ENCODE measurements around the gene SSH3. TPM values are rescaled to one million over a fixed set of nuclear protein-coding genes. Genes with fewer than 3 reads are reported as not detected.
A peak's percentile ranks its signal among the peaks of the same experiment; 100 is the strongest.

The SSH3 gene
- total RNA-seq, 1 donor from 2014 or later: 5.1 TPM

GRCh38 chr11:67312187-67313021 is 9.1 kb downstream of the SSH3 start:
- H3K4me3 Mint-ChIP-seq: no peak overlapping the region
- H3K4me1 Mint-ChIP-seq: peaks cover 11% of the 10 kb centered on the region
- no peaks in the 10 kb centered on the region for H3K9me3 Mint-ChIP-seq
- ChIA-PET POLR2A (interaction anchor here (1.4 kb wide), 1 partner anchor 23 kb away, joined by 3 read pairs; the partner anchor contains the start of gene ANKRD13D), CTCF (no interaction called here)
- TF ChIP-seq CTCF (IDR thresholded peaks at IDR 0.05): no peak
- H3K27me3 Mint-ChIP-seq: no peaks in the 10 kb centered on the region
- intact Hi-C loops (cut with micrococcal nuclease): no loop called here
- no peak for ATAC-seq (ENCODE audit: low read depth)
- peak overlapping the region; percentile 72 for H3K27ac Mint-ChIP-seq
- peaks cover under 1% of the 10 kb centered on the region for H3K36me3 Mint-ChIP-seq (ENCODE audit: low read depth)
- no peak for DNase-seq

DNA sequence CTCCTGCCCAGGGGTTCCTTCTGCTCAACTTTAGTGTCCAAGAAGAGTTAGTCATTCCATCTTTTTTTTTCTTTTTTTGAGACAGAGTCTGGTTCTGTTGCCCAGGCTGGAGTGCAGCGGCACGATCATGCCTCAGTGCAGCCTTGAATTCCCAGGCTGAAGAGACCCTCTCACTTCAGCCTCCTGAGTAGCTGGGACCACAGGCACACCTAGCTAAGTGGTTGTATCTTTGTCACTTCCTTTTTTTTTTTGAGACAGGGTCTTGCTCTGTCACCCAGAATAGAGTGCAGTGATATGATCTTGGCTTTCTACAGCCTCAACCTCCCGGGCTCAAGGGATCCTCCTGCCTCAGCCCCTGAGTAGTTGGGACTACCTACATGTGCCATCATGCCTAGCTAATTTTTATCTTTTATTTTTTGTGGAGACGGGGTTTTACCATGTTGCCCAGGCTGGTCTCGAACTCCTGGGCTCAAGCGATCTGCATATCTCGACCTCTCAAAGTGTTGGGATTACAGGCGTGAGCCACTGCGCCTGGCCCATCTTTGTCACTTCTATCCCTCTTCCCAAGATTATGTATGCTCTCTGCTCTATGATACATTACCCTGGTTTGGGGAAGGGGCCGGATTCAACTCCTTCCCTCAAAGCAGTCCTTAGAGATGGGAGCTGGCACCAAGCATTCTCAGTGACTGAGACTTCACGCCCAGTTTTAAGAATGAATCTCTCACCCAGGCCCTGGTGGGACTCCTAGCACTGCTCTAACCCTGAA is 10.0 kb downstream of the SSH3 start:
- H3K4me3 Mint-ChIP-seq: no peak overlapping the region
- intact Hi-C loops (cut with micrococcal nuclease): no loop called here
- ChIA-PET CTCF (interaction anchor here (1.0 to 3.1 kb wide), 3 partner anchors 47 to 69 kb away, joined by 3 to 21 read pairs (median 5); no protein-coding TSS in a partner anchor), POLR2A (interaction anchor here (1.4 to 5.1 kb wide), 2 partner anchors 24 to 47 kb away, joined by 3 to 85 read pairs; partner anchors contain the start of genes ANKRD13D and GRK2)
- H3K27ac Mint-ChIP-seq: no peak overlapping the region
- no peaks in the 10 kb centered on the region for H3K9me3 Mint-ChIP-seq
- ATAC-seq (ENCODE audit: low read depth) (no peak), DNase-seq (no peak)
- H3K36me3 Mint-ChIP-seq (ENCODE audit: low read depth): peaks cover 4% of the 10 kb centered on the region
- peaks cover 15% of the 10 kb centered on the region for H3K4me1 Mint-ChIP-seq
- no peak for TF ChIP-seq CTCF (IDR thresholded peaks at IDR 0.05)
- H3K27me3 Mint-ChIP-seq: no peaks in the 10 kb centered on the region

DNA sequence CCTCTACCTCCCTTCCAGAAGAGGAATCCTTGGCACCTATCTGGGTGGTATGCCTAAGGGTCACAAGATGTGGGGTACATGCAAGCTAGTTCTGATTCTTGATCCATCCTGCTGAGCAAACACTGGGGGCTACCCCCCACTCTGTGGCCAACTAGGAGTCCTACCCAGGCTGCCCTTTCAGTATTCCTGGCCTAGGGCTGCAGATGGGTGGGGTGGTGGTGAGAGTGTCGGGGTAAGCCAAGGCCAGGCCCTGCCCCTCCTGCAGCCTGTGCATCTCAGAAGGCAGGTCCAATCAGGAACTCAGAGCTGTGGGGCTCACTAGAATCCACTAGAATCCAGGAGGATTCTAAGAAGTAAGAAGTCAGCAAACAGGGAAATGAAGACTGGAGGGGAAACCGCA is 10.9 kb downstream of the SSH3 start:
- intact Hi-C loops (cut with micrococcal nuclease): no loop called here
- H3K9me3 Mint-ChIP-seq: no peaks in the 10 kb centered on the region
- H3K4me3 Mint-ChIP-seq: no peak overlapping the region
- no peaks in the 10 kb centered on the region for H3K27me3 Mint-ChIP-seq
- H3K36me3 Mint-ChIP-seq (ENCODE audit: low read depth): peaks cover 4% of the 10 kb centered on the region
- POLR2A ChIA-PET: interaction anchor here (0.6 to 5.1 kb wide), 4 partner anchors 25 to 56 kb away, joined by 3 to 85 read pairs (median 10); partner anchors contain the start of genes ANKRD13D and GRK2
- peaks cover 22% of the 10 kb centered on the region for H3K4me1 Mint-ChIP-seq
- ATAC-seq (ENCODE audit: low read depth) (no peak), DNase-seq (no peak)
- no peak overlapping the region for H3K27ac Mint-ChIP-seq
- CTCF ChIA-PET: interaction anchor here (1.0 to 3.1 kb wide), 4 partner anchors 37 to 68 kb away, joined by 3 to 21 read pairs (median 4); no protein-coding TSS in a partner anchor
- no peak for TF ChIP-seq CTCF (IDR thresholded peaks at IDR 0.05)

GRCh38 chr11:67315325-67315909 is 12.1 kb downstream of the SSH3 start:
- no peaks in the 10 kb centered on the region for H3K27me3 Mint-ChIP-seq
- no peak for ATAC-seq (ENCODE audit: low read depth)
- POLR2A ChIA-PET: interaction anchor here (1.0 to 5.3 kb wide), 5 partner anchors 27 to 57 kb away, joined by 3 to 85 read pairs (median 53); partner anchors contain the start of genes ANKRD13D, GRK2 and POLD4
- CTCF ChIA-PET: interaction anchor here (0.8 to 3.1 kb wide), 5 partner anchors 38 to 136 kb away, joined by 3 to 21 read pairs (median 3); no protein-coding TSS in a partner anchor
- H3K4me1 Mint-ChIP-seq: peaks cover 25% of the 10 kb centered on the region
- intact Hi-C loops (cut with micrococcal nuclease): no loop called here
- peak overlapping the region; percentile 18 for H3K27ac Mint-ChIP-seq
- peak overlapping the region; percentile 57 for H3K4me3 Mint-ChIP-seq
- no peak for TF ChIP-seq CTCF (IDR thresholded peaks at IDR 0.05)
- DNase-seq: no peak
- no peaks in the 10 kb centered on the region for H3K9me3 Mint-ChIP-seq
- H3K36me3 Mint-ChIP-seq (ENCODE audit: low read depth): peaks cover 4% of the 10 kb centered on the region

Data from activated B cell treated with CpG ODN at 0.5 μM for 24 hours (primary cell).